Measurements from ENCODE around the gene CDK11A.
"Not testable (repeated sequence)": the region's sequence is repeated elsewhere in the genome, so short reads cannot be mapped to it uniquely, and the experiment has no call there.

DNA sequence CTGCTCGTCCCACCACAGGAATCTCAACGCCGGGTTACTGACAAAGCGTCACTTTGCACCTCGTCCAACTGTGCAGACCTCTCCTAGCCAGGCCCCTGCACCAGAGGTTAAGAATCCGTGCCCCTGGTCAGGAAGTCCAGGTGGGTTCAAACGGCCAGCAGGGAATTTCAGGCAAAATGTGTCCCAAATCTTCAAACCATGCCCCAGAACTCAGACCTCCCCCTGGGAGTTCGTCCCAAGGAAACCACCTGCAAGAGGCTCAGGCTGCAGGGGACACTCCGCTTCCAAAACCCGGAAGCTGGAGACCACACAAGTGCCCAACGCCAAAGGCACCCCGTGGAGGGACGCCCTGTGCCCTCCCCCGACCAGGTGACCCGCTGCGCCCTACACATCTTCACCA lies 32.7 kb downstream of the CDK11A start:
- not testable (repeated sequence) for TF ChIP-seq JUN, SMC3, CTCF (IDR thresholded peaks at IDR 0.05)

All from A549 (cell line).